MCF 10A (cell line): ENCODE measurements around the gene PRLR. TPM values are rescaled to one million over a fixed set of nuclear protein-coding genes. Genes with fewer than 3 reads are reported as not detected.

Experiments used
- BruUV-seq: library from RNA; stranded (reverse); fragments of 400-500 nt; replicated peaks from 2 replicates; lab custom pipeline; 2021; lab: Mats Ljungman, UMichigan
- CTCF ChIA-PET: fragments of 300-600 bp; sonication (Branson Sonifier 250); formaldehyde crosslinking; extraction: SDS; loops from one replicate; lab custom pipeline; 2021; ENCODE audit warnings: antibody characterized with exemption, inconsistent platforms; lab: Yijun Ruan, JAX
- POLR2A ChIA-PET: fragments of 300-600, 350-650 bp; sonication (Branson Sonifier 250); formaldehyde crosslinking; extraction: SDS; loops from one replicate; lab custom pipeline; 2020; ENCODE audit warnings: antibody characterized with exemption, inconsistent platforms; lab: Yijun Ruan, JAX
- DNase-seq: peaks from one replicate; pipeline ENCODE4 v3.0.0-alpha.2; 2018; ENCODE audit not compliant: unreplicated experiment
- H3K27ac Mint-ChIP-seq: one replicate; pipeline ENCODE4 v1.8.0; 2022; ENCODE audit warnings: mild to moderate bottlenecking, low read depth, mixed read lengths; ENCODE audit not compliant: unreplicated experiment
- H3K27me3 Mint-ChIP-seq: one replicate; pipeline ENCODE4 v1.8.0; 2022; ENCODE audit warnings: mixed read lengths; ENCODE audit not compliant: insufficient read depth, unreplicated experiment
- H3K36me3 Mint-ChIP-seq: one replicate; pipeline ENCODE4 v1.8.0; 2022; ENCODE audit warnings: mild to moderate bottlenecking, moderate library complexity, mixed read lengths; ENCODE audit not compliant: insufficient read depth, unreplicated experiment
- H3K4me1 Mint-ChIP-seq: one replicate; pipeline ENCODE4 v1.8.0; 2022; ENCODE audit warnings: mixed read lengths; ENCODE audit not compliant: insufficient read depth, unreplicated experiment
- H3K4me3 Mint-ChIP-seq: one replicate; pipeline ENCODE4 v1.8.0; 2022; ENCODE audit warnings: mild to moderate bottlenecking, moderate library complexity, mixed read lengths; ENCODE audit not compliant: unreplicated experiment
- H3K9me3 Mint-ChIP-seq: one replicate; pipeline ENCODE4 v1.8.0; 2022; ENCODE audit warnings: mixed read lengths; ENCODE audit not compliant: unreplicated experiment
- CTCF ChIP-seq: fragments of 200-600 bp; IDR thresholded peaks from one replicate; pipeline ENCODE4 v1.8.0; 2022; ENCODE audit warnings: antibody characterized with exemption, mild to moderate bottlenecking; ENCODE audit not compliant: unreplicated experiment
- intact Hi-C: fragments of 100-400 bp; cut with micrococcal nuclease; formaldehyde crosslinking; loops from 2 replicates; pipeline ENCODE4 v1.14.1; 2022
- total RNA-seq: library from RNA; stranded (reverse); gene quantifications from 2 replicates; pipeline ENCODE4 v1.2.3, GENCODE V29; 2022

The PRLR gene
- total RNA-seq, 1 experiment from 2014 or later, result 0.16 TPM

DNA sequence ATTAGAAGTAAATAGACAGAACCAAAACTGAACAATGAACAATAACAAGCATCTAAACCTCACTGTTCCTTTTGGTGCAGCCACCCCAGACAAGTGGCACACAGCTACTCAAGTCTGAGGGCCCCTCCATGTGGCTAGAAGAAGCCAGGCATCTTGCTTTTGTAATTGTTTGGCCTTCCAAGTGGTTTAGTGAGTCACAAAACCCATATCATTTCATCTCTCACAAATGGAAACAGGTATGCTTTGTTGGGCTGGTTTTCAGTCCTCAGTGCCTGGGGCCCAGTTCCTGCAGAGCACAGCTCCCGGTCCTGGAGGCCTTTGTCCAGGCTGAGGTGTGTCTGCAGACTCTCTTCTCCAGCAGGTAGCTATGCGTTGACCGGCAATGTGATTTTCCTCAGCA, 16.7 kb downstream of the PRLR start:
- DNase-seq, result peak; percentile 29
- Mint-ChIP-seq H3K9me3 (no peaks in the 10 kb centered on the region), H3K27ac (no peak overlapping the region), H3K4me3 (no peak overlapping the region), H3K4me1 (no peaks in the 10 kb centered on the region), H3K36me3 (no peaks in the 10 kb centered on the region), H3K27me3 (peaks cover 15% of the 10 kb centered on the region)
- CTCF ChIA-PET, result interaction anchor here (0.6 to 1.9 kb wide), 7 partner anchors 11 to 712 kb away, joined by 3 to 6 read pairs (median 4); partner anchors contain the start of gene PRLR
- no TSS peak for BruUV-seq
- no peak for TF ChIP-seq CTCF
- intact Hi-C loops, result no loop called here
- POLR2A ChIA-PET, result interaction anchor here (0.6 kb wide), 1 partner anchor 294 kb away, joined by 3 read pairs; no protein-coding TSS in a partner anchor

- H3K36me3 Mint-ChIP-seq, result no peaks in the 10 kb centered on the region
- H3K27me3 Mint-ChIP-seq, result peaks cover 25% of the 10 kb centered on the region
- no peaks in the 10 kb centered on the region for H3K4me1 Mint-ChIP-seq
- no TSS peak for BruUV-seq
- DNase-seq, result no peak
- intact Hi-C loops, result no loop called here
- CTCF ChIA-PET, result interaction anchor here (0.7 to 1.9 kb wide), 5 partner anchors 11 to 406 kb away, joined by 3 to 6 read pairs (median 4); no protein-coding TSS in a partner anchor
- POLR2A ChIA-PET, result no interaction called here
- H3K9me3 Mint-ChIP-seq, result no peaks in the 10 kb centered on the region
- H3K27ac Mint-ChIP-seq, result no peak overlapping the region
- no peak for TF ChIP-seq CTCF
- H3K4me3 Mint-ChIP-seq, result no peak overlapping the region
These were observed 17.9 kb downstream of the PRLR start for GRCh38 chr5:35212122-35212982.

GRCh38 chr5:35209862-35210261, 20.4 kb downstream of the PRLR start:
- ChIA-PET POLR2A (no interaction called here), CTCF (no interaction called here)
- no peaks in the 10 kb centered on the region for H3K9me3 Mint-ChIP-seq
- no TSS peak for BruUV-seq
- H3K36me3 Mint-ChIP-seq, result no peaks in the 10 kb centered on the region
- intact Hi-C loops, result no loop called here
- DNase-seq, result no peak
- TF ChIP-seq CTCF, result no peak
- H3K4me1 Mint-ChIP-seq, result no peaks in the 10 kb centered on the region
- no peak overlapping the region for H3K27ac Mint-ChIP-seq
- peaks cover 39% of the 10 kb centered on the region for H3K27me3 Mint-ChIP-seq
- H3K4me3 Mint-ChIP-seq, result no peak overlapping the region

DNA sequence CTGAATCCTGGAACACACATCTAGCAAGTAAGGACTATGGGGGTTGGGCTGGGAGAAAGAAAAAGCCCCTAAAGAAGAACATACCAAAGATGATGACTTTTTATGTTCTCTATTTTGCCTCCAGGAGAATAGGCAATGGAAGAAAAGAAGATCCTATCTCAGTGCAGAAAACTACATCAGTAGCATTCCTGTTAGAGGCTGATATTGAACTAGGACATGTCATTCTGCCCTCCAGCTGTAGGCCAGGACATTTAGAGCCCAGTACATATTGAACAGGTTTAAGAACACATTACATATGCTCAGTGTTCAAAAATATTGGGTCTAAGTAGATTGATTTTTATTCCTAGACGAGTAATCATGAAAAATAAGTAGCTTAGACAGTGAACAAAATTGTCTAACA, 24.7 kb downstream of the PRLR start:
- no peak for TF ChIP-seq CTCF
- DNase-seq, result no peak
- ChIA-PET POLR2A (interaction anchor here (0.6 kb wide), 1 partner anchor 34 kb away, joined by 3 read pairs; no protein-coding TSS in a partner anchor), CTCF (interaction anchor here (0.6 kb wide), 1 partner anchor 499 kb away, joined by 3 read pairs; no protein-coding TSS in a partner anchor)
- Mint-ChIP-seq H3K36me3 (no peaks in the 10 kb centered on the region), H3K27ac (no peak overlapping the region), H3K4me1 (peaks cover 6% of the 10 kb centered on the region), H3K4me3 (no peak overlapping the region), H3K27me3 (peaks cover 37% of the 10 kb centered on the region), H3K9me3 (no peaks in the 10 kb centered on the region)
- intact Hi-C loops, result no loop called here
- BruUV-seq, result no TSS peak
